Erythroblast (primary cell): ENCODE measurements around the gene CDT1.

Experiments
- GATA1 ChIP-seq: IDR thresholded peaks from 2 replicates; pipeline ENCODE4 v1.6.1; 2011; ENCODE audit warnings: low read depth, mild to moderate bottlenecking, control low read depth, low read length, moderate library complexity
- POLR2A ChIP-seq: IDR thresholded peaks from 2 replicates; pipeline ENCODE4 v1.6.1; 2011; ENCODE audit warnings: mild to moderate bottlenecking, low read length

DNA sequence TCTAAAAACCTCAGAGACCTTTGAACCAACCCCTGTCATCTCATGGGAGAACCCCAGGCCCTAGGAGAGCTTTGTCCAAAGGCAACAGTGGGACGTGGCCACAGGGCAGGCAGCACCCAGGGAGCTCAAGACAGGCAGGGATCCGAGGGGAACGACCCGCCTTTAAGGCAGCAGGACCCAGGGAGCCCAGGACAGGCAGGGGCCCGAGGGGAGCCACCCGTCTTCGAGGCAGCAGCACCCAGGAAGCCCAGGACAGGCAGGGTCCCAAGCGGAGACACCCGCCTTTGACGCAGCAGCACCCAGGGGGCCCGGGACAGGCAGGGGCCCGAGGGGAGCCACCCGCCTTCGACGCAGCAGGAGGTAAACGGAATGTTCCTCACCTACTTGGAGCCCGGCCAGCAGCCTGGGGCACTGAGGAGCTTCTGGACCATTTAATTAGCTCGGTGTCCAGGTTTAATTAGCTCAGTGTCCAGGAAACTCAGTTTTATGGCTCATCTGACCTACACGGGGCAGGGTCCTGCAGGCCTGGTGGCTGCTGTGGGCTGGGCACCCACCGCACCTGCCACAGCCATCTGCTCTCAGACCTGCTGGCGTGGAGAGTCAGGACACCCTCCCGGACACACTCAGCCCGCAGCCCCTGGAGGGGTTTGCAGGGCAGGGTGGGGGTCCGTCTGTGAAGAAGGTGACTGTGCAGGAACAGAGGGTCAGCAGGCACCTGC, 43.0 kb upstream of the CDT1 start:
- TF ChIP-seq POLR2A = no peak
- TF ChIP-seq GATA1 = no peak
